Mucosa of stomach (tissue), 1 donor: Measurements from ENCODE around the gene TMEM178B.

ENCODE experiments used
- H3K27me3 ChIP-seq: one replicate; pipeline ENCODE4 v1.7.0; 2013; ENCODE audit warnings: mild to moderate bottlenecking, low read length; ENCODE audit not compliant: control insufficient read depth, insufficient read depth
- H3K36me3 ChIP-seq: one replicate; pipeline ENCODE4 v1.7.0; 2013; ENCODE audit warnings: low read length; ENCODE audit not compliant: control insufficient read depth, insufficient read depth
- H3K4me1 ChIP-seq: one replicate; pipeline ENCODE4 v1.7.0; 2013; ENCODE audit warnings: mild to moderate bottlenecking, low read length; ENCODE audit not compliant: control insufficient read depth, insufficient read depth
- H3K4me3 ChIP-seq: one replicate; pipeline ENCODE4 v1.7.0; 2013; ENCODE audit warnings: low read length
- H3K9ac ChIP-seq: one replicate; pipeline ENCODE4 v1.7.0; 2013; ENCODE audit warnings: mild to moderate bottlenecking, low read length, moderate library complexity
- H3K9me3 ChIP-seq: one replicate; pipeline ENCODE4 v1.7.0; 2013; ENCODE audit warnings: mild to moderate bottlenecking, low read length, moderate library complexity; ENCODE audit not compliant: control insufficient read depth
- donor health status: Pancreatic carcinoma.

Gene TMEM178B

DNA sequence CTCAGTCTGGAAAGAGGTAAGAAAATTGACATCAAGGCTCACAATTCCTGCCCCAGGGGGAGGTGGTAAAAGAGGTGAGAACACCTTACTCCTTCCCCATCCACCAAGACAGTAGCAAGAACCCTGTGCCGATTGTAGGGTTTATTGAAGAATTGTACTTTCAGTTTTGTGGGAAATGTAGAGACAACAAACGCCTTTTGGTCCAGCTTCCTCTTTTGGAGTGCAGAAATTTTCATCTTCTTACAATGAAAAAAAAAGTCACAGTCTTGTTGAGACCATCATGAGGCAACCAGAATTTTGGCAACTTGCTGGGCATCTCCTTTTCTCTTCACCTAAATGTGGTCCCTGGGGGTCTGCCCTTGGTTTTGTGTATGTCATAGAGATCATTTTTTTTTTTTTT lies 217.7 kb downstream of the TMEM178B start:
- no peak overlapping the region for H3K9ac ChIP-seq
- no peak overlapping the region for H3K4me3 ChIP-seq
- no peaks in the 10 kb centered on the region for H3K27me3 ChIP-seq
- H3K4me1 ChIP-seq, result no peaks in the 10 kb centered on the region
- H3K36me3 ChIP-seq, result no peaks in the 10 kb centered on the region
- no peaks in the 10 kb centered on the region for H3K9me3 ChIP-seq

DNA sequence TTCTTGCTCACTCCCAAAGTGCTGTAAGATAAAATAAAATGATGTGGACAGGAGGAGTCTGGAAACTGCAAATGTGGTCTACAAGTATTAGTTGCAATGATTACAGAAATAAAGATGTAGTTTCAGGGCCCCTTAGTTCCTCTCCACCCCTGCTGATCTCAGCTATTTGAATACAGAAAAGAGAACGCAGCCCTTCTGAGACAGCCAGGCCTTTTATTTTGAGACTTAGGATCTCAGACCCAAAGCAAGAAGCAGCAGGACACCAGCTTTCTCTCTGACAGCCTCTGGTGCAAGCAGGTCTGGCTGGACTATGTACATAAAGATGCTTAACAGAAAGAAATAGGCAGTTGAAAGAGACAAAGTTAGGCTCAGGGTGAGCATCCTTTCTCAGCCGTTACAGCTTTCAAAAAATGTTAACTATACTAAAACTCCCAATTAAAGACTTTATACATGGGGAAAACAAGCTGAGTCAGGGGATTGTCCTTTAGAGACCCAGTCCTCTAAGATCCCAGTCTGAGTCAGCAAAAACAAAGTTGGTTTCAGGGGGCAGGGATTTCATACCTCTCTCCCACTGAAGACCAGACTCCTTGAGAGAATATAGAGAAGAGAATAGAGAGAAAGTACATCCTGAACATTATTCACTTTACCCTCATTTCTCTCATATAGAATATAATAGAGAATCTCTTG lies 220.4 kb downstream of the TMEM178B start:
- H3K36me3 ChIP-seq, result no peaks in the 10 kb centered on the region
- H3K4me1 ChIP-seq, result no peaks in the 10 kb centered on the region
- H3K4me3 ChIP-seq, result no peak overlapping the region
- no peaks in the 10 kb centered on the region for H3K9me3 ChIP-seq
- H3K27me3 ChIP-seq, result no peaks in the 10 kb centered on the region
- no peak overlapping the region for H3K9ac ChIP-seq

DNA sequence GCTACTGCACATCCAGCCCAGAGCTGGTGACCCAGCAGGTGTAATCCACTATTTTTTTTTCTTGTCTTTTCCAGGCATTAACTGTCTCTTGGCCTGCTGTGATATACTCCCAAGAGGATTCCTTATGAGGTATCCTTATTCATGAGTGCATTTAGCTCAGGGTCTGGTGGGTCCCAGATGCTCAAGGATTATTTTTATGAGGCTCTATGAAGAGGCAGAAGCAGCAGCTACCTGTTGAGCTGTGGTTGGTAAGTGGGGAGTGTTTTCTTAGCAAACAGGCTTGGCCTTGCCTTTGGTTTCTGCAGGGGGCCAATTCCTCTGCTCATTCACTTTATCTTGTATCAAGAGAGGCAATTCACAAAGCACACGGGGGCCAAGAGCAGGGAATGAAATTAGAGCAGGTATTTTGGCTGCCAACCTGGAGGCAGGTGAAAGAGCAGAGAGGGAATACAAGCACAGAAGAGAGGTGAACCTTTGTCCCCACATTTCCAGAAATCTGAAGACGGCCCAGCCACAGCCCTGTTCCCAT lies 221.6 kb downstream of the TMEM178B start:
- Histone ChIP-seq H3K4me1 (no peaks in the 10 kb centered on the region), H3K9me3 (no peaks in the 10 kb centered on the region), H3K9ac (no peak overlapping the region), H3K36me3 (no peaks in the 10 kb centered on the region), H3K27me3 (no peaks in the 10 kb centered on the region), H3K4me3 (no peak overlapping the region)

DNA sequence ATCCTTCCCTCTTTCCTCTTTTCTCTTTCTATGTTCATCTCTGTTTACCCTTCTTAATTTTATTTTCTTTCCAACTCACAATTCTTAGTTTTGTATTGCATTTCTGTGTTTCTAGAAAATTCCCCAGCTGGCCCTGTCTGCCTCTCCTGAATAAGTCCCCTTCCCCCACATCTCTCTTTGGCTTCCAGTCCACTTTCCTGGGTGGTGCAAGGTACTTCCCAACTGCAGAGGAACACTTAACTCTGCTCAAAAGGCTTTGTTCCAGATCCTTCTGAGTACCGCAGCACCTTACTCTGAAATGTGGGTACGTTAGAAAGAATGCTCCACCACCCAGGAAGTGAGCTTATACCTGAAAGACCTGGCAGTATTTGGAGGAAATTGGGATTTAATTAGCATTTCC lies 227.0 kb downstream of the TMEM178B start:
- no peaks in the 10 kb centered on the region for H3K4me1 ChIP-seq
- H3K36me3 ChIP-seq, result no peaks in the 10 kb centered on the region
- no peak overlapping the region for H3K9ac ChIP-seq
- no peak overlapping the region for H3K4me3 ChIP-seq
- no peaks in the 10 kb centered on the region for H3K9me3 ChIP-seq
- no peaks in the 10 kb centered on the region for H3K27me3 ChIP-seq

DNA sequence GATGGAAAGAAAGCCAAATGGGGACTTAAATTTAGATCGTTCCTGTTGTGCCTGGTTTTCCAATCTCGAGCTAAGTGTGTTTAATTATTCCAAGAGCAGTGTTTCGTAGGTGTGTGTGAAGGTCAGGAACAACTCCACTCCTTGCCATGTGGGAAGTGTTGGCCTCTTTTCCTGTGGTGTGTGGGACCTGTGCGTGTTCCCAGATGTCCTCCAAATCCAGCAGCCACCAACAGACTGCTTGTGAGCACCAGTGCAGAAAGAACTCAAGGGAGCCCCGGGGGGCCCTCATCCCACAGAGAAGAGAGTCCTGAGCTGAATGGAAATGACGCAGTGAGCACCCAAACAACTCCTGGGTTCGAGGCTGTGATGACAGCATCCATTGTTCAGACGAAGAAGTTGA lies 227.7 kb downstream of the TMEM178B start:
- Histone ChIP-seq H3K9ac (no peak overlapping the region), H3K4me3 (no peak overlapping the region), H3K9me3 (no peaks in the 10 kb centered on the region), H3K27me3 (no peaks in the 10 kb centered on the region), H3K4me1 (no peaks in the 10 kb centered on the region), H3K36me3 (no peaks in the 10 kb centered on the region)

DNA sequence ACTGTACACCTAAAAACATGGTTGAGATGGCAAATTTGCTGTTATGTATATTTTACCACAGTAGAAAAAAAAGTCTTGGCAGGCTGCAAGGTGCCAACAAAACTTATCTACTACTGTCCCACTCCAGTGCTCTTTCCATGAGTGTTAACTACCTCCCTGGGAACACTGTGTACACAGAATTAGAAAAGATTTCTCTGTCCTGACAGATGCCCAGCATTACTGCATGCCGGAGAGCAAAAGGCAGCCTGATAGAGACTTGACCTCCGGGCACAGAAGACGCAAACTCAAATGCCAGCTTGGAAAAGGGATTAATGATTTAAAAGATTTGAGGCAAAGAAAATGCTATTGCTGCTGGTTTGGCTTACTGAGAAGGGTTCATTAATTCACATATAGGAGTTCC lies 228.8 kb downstream of the TMEM178B start:
- H3K36me3 ChIP-seq, result no peaks in the 10 kb centered on the region
- no peak overlapping the region for H3K9ac ChIP-seq
- H3K4me3 ChIP-seq, result no peak overlapping the region
- H3K27me3 ChIP-seq, result no peaks in the 10 kb centered on the region
- no peaks in the 10 kb centered on the region for H3K9me3 ChIP-seq
- no peaks in the 10 kb centered on the region for H3K4me1 ChIP-seq

DNA sequence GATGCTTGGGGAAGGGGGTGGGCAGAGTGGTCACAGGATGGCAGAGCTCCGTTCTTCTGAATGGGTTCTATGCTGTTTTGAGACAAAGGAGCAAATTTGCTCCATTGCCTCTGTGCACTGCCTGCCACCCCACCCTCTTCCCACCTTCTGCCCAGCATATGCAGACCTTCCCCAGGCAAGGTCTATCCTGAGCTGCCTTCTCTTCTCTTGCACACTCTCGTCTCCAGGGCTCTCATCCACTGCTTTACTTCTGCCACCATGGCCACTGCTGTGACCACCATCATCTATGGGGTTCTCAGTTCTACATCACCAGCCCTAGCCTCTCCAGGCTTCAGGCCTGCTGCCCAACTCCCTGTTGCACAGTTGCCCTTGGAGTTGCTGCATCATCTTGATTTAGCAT lies 230.4 kb downstream of the TMEM178B start:
- Histone ChIP-seq H3K9ac (no peak overlapping the region), H3K4me3 (no peak overlapping the region), H3K4me1 (no peaks in the 10 kb centered on the region), H3K27me3 (no peaks in the 10 kb centered on the region), H3K36me3 (no peaks in the 10 kb centered on the region), H3K9me3 (no peaks in the 10 kb centered on the region)

DNA sequence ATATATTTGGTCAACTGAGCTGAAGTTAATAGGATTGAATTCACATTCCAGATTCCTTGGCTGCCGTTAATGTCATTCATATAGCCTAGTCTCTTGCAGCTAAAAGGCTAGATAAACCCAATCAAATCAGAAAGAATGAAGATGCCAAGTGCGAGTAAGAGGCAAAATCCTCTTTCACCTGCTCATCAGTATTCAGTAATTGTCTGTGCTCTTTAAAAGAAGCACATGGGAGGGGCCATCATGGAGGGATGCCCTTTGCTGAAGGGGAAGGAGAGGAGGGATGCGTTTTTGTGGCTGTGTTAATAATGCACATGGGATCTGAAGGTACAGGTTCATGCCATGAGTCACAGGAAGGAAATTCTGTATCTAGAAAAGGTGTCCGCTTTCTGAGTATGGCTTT lies 232.2 kb downstream of the TMEM178B start:
- no peaks in the 10 kb centered on the region for H3K9me3 ChIP-seq
- no peak overlapping the region for H3K9ac ChIP-seq
- no peaks in the 10 kb centered on the region for H3K4me1 ChIP-seq
- no peak overlapping the region for H3K4me3 ChIP-seq
- no peaks in the 10 kb centered on the region for H3K27me3 ChIP-seq
- no peaks in the 10 kb centered on the region for H3K36me3 ChIP-seq

DNA sequence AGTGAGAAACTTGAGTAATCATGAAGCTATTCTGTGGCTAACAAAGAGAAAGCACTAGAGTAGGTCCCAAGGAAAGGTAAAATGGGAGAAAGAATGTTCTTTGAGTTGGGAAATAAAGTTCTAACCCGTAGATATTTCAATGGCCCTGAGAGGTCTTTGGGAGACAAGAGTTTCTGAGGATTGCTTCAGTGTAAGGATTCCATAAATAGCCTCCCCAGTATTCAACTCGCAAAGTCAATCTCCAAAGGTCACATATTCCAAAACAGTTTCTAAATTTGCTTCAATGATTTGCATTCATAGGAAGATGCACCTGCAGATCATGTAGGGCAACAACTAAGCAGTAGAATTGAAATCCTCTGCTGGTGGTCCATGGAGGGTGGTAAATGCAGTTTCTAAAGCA lies 238.5 kb downstream of the TMEM178B start:
- Histone ChIP-seq H3K4me3 (no peak overlapping the region), H3K9me3 (no peaks in the 10 kb centered on the region), H3K4me1 (no peaks in the 10 kb centered on the region), H3K9ac (no peak overlapping the region), H3K27me3 (no peaks in the 10 kb centered on the region), H3K36me3 (no peaks in the 10 kb centered on the region)

DNA sequence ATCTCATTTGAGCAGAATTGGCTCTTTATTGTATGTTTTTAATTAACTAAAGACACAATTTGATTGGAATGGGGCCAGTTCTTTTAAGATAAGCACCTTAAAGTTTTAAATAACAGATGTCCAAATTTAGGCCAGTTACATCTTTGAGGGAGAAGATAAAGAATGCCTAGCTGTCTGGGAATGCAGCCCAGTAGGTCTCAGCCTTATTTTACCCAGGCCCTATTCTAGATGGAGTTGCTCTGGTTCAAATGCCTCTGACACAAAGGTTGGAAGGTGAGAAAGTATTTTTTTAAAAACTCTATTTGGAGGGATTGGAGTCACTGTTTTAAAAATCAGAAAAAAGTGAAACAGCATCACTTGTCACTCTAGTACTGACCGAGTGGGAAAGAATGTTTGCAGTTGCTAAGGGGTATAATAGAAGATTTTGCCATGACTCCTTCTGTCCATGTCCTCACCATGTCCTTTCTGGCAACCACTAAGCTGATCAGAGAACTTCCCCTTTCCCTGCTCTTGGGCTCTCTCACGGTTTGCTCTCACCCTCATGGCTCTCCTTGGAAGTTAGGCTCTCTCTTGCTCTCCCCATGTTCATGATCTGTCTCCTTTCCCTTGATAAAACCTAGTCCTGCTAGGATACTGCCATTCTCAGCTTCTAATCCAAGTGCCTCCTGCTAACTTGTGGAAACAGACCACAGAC lies 239.1 kb downstream of the TMEM178B start:
- no peaks in the 10 kb centered on the region for H3K36me3 ChIP-seq
- no peaks in the 10 kb centered on the region for H3K9me3 ChIP-seq
- H3K4me1 ChIP-seq, result no peaks in the 10 kb centered on the region
- no peak overlapping the region for H3K4me3 ChIP-seq
- no peak overlapping the region for H3K9ac ChIP-seq
- no peaks in the 10 kb centered on the region for H3K27me3 ChIP-seq

DNA sequence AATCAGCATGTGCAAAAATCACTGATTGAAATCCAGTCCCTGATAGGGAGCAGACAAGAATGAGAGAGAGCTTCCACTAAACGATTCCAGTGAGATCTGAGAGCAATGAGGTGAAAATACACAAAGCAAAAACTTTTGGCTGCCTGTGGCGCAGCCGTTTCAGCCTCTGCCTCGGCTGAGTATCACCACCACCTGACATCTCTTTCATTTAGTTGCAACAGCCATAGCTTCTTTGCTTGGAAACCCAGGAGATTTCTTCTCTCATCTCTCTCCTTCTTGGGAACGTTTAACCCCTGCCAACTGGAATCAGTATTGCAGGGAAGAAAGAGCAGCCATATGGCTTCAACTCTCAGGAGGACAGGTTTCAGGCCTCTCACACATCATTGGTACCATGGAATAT lies 240.0 kb downstream of the TMEM178B start:
- Histone ChIP-seq H3K9me3 (no peaks in the 10 kb centered on the region), H3K36me3 (no peaks in the 10 kb centered on the region), H3K27me3 (no peaks in the 10 kb centered on the region), H3K4me3 (no peak overlapping the region), H3K4me1 (no peaks in the 10 kb centered on the region), H3K9ac (no peak overlapping the region)

DNA sequence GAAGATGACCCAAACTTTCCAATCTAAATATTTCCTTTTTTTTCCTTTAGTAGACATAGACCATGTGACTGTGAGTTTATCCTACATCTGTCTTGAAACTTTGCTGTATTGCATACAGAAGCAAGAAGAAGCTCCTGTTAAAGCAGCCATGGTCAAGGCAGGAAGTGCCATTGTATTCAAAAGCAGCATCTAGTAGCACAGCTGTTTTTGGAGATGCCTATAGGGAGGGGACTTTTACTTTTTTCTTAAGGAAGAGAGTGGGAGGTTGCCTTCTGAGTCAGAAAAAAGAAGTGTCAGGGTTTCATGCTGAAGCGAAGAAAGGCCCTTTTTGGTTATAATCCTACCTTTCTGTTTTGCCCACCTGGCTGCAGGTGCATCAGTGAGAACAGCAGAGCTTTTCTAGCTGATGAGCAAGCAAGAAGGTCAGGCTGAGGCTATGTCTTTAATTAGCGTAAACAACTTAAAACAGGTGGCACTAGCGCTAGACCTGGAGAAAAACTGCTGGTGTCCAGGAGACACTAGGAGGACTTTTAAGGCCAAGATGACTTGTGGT lies 243.2 kb downstream of the TMEM178B start:
- Histone ChIP-seq H3K4me3 (no peak overlapping the region), H3K36me3 (no peaks in the 10 kb centered on the region), H3K9me3 (no peaks in the 10 kb centered on the region), H3K9ac (no peak overlapping the region), H3K4me1 (no peaks in the 10 kb centered on the region), H3K27me3 (no peaks in the 10 kb centered on the region)
